Stimulated activated CD8-positive, alpha-beta memory T cell treated with anti-CD3 and anti-CD28 coated beads, Interleukin-12 subunit alpha, Interleukin-12 subunit beta, amount 100 ng/mL, for 4 hours (primary cell): ENCODE data around the gene P2RY8.
"Not testable (repeated sequence)": the region's sequence is repeated elsewhere in the genome, so short reads cannot be mapped to it uniquely, and the experiment has no call there.

Source experiments
- DNase-seq: peaks from one replicate; pipeline ENCODE4 v3.0.0-alpha.2; 2020; ENCODE audit warnings: low read depth

Gene P2RY8

GRCh38 chrX:1444561-1445500 is 92.2 kb downstream of the P2RY8 start:
- no peak for DNase-seq

GRCh38 chrX:1443496-1444075 is 93.4 kb downstream of the P2RY8 start:
- DNase-seq = no peak

- no peak for DNase-seq
Measured at GRCh38 chrX:1442724-1443367, 94.1 kb downstream of the P2RY8 start.

- no peak for DNase-seq
Measured at GRCh38 chrX:1442016-1442665, 94.8 kb downstream of the P2RY8 start.

GRCh38 chrX:1440506-1440905 is 96.5 kb downstream of the P2RY8 start:
- no peak for DNase-seq

GRCh38 chrX:1435241-1435895 is 101.6 kb downstream of the P2RY8 start:
- no peak for DNase-seq

GRCh38 chrX:1434871-1435240 is 102.1 kb downstream of the P2RY8 start:
- DNase-seq = no peak

GRCh38 chrX:1433646-1434357 is 103.2 kb downstream of the P2RY8 start:
- no peak for DNase-seq

GRCh38 chrX:1430451-1430850 is 106.5 kb downstream of the P2RY8 start:
- DNase-seq = no peak

GRCh38 chrX:1427756-1428155 is 109.2 kb downstream of the P2RY8 start:
- DNase-seq = no peak

GRCh38 chrX:1426321-1426720 is 110.7 kb downstream of the P2RY8 start:
- not testable (repeated sequence) for DNase-seq

GRCh38 chrX:1425381-1425780 is 111.6 kb downstream of the P2RY8 start:
- no peak for DNase-seq

GRCh38 chrX:1424147-1424851 is 112.7 kb downstream of the P2RY8 start:
- no peak for DNase-seq

- DNase-seq = no peak
Measured at GRCh38 chrX:1423215-1423614, 113.8 kb downstream of the P2RY8 start.

GRCh38 chrX:1422135-1422465 is 114.9 kb downstream of the P2RY8 start:
- no peak for DNase-seq

- no peak for DNase-seq
Measured at GRCh38 chrX:1421433-1422134, 115.4 kb downstream of the P2RY8 start.

GRCh38 chrX:1420371-1420770 is 116.6 kb downstream of the P2RY8 start:
- DNase-seq = no peak

- no peak for DNase-seq
Measured at GRCh38 chrX:1419545-1420355, 117.2 kb downstream of the P2RY8 start.

GRCh38 chrX:1418901-1419544 is 118.0 kb downstream of the P2RY8 start:
- DNase-seq = no peak
